Measurements from ENCODE around the gene HNRNPDL.
"Not testable (repeated sequence)": the region's sequence is repeated elsewhere in the genome, so short reads cannot be mapped to it uniquely, and the experiment has no call there.

HNRNPDL gene

DNA sequence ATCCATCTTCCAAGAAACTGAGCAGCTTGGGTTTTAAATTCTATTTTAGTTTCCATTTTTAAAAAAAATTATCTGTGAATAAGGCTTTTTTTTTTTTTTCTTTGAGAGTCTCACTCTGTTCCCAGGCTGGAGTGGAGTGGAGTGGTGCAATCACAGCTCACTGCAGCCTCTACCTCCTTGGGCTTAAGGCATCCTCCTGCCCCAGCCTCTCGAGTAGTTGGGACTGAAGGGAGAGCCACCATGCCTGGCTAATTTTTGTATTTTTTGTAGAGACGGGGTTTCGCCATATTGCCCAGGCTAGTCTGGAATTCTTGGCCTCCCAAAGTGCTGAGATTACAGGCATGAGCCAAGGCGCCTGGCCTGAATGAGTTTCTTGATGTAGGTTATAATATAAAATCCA is 1.6 kb upstream of the HNRNPDL start:
- DNase-seq: no peak

DNA sequence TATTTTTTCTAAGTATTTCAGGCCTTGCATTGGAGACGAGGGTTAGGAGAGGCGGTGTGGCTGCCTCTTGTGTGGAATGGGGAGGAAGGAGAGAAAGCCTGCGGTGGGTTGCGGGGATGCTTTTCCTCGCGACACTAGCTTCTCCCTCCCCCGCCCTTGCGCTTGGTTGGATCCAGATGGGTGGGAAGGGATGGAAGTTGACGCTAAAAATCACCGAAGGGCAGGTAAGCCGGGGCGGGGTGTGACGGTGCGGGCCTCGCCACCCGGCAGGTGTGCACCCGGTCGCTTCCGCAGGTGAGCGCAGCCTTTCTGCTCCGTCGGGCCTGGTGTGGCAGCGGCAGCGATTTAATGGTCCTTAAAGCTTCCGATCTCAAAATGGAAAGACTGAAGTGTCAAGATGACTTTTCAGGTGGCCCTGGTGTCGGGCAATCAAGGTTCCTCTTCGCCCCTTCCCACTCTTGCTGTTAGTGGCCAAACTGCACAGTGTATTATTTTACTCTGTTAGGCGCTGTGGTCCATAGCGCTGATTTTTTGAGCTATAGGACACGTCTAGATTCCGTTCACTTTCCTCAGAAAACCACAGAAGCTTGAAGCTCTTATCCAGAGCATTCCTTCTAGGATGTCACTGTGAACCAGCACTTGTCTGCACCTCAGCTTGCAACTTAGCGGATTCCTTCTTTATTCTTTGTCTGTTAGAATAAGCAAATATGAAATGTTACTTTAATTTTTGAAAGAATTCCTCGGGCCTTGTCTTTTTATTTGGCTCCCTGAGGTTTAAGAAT is 893 bp upstream of the HNRNPDL start:
- no peak for DNase-seq

DNA sequence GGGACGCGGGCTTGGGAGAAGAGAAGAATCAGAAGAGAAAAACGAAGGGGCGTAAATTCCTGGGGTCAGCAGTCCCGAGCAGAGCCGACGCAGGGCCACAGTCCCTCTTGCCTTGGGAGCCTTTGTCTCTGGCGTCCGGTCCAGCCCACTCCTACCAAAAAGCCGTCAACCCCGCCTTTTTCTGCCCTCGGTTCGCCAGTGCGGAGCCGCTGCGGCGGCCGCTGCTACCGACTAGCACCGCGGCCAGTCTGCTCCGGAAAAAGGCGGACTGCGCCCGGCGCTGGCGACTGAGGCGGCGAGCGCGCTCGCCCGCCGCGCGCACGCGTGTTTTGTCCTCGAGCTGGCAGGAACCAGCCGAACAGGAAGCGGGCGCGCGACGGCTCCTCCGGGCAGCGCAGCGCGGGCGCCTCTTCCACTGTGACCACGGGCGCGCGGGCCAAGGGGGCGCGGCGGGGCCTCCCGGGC is 502 bp downstream of the HNRNPDL start:
- peak; percentile 34 for DNase-seq

DNA sequence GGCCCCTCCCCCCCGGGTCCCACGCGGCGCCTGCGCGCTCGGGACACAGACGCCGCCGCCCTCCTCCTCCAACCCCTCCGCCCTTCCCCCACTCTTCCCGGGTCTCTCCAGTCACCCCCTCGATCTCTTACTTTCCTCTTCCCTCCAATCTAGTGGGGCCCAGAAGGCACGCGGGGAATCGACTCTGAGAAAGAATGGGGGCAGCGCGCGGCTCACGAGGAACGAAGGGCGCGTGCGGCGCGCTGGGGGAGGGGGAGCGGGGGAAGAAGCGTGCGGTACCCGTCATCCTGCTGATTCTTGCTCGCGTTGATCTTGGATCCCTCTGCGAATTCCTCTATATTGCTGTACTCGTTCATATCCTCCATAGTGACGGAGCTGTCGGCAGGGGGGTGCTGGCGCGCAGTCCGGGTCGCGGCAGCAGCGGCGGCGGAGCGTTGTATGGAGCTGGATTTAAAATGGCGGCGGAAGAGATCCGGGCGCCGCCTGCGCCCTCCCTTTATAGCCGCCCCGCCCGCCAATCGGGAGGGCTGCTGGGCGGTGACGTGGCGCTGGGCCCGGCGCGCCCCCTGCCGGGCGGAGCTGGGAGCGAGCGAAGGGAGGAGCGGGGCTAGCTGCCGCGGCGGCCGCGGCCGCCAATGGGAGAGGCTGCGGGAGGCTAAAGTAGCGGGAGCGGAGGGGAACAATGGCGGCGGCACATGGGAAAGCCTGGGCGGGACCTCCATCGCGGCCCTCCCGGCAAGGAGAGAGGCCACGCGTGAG is 1.1 kb downstream of the HNRNPDL start:
- peak; percentile 68 for DNase-seq

DNA sequence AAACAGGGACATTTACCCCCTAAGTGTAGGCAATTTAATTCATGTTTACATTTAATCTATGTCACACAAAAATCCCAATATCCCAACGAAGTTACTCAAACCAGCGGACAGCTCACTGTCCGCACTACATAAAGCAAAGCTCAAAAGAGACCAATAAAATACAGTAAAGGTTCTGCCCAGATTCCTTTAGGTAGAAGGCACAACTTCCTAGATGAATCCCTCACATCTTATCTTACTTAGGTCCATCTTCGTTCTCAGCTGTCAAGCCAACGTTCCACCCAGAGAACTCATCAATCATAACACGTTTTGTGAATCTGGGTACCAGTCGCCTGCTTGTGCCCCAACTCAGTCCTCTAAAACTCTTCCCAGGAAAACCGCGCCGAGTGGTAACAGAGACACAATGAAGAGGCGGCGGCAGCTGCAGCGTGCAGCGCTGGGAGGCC is 1.7 kb downstream of the HNRNPDL start:
- no peak for DNase-seq

DNA sequence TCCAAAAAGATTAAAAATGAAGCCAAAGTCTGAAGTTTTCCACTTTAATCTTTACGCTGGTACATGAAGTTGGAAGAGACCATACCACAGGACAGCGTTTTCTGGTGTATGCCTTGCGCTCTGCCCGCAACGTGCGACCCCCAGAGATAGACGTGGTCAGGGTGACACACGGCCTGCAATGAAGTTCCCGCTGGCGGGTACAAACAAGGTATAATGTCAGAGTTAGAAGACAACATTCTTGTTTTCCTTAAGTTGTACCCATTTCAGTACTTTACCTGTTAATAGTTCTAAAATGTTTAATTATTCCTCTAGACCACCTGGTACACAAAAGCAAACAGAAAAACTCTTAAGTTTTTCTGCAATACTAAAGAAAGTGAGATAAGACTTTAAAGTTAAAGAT is 4.8 kb downstream of the HNRNPDL start:
- DNase-seq: no peak

DNA sequence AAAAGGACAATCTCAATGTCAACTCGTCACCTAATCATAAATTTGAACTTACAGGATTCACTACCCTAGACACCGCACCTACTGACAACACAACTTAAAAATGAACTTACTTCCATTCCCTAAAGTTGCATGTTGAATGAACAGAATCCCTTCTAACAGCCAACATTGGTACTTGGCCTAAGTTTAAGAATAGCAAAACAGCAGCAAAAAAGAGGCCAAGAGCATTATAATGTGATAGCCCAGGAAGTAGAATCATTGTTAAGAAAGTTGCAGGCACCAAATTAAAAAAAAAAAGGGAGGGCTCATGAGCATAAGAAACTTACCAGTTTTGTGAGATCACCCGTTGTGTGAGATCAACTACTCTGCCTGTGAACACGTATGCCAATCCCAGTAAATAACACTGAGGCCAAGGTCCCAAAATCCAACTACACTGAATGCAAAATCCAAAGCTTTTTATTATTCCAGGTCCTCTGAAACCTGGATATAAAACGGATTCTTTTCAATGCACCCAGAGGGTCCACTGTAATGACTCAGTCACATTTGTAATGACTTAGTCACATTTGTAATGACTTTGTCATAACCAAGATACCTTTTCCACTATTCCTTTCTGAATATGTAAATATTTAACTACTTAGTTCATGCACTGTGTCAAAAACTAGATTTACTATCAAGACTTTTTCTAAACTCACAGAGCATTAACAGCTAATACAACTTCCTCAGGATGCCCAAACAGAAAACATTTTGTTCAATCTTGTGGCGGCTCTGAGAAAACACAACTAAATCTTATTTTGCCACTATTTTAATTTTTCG is 6.8 kb downstream of the HNRNPDL start:
- DNase-seq: no peak

DNA sequence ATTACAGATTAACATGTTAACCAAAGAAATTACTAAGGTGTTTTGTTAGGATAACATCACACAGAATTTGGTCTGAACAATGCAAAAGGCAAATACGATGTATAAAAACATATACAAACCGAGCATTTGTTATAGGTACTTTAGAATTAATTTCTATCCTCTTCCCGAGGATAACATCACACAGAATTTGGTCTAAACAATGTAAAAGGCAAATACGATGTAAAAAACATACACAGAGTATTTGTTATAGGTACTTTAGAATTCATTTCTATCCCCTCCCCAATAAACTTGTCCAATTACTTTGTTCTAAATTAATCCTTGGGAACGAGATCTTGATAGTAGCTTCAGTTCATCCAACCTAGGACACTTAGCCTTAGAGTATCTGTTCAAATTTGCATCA is 7.6 kb downstream of the HNRNPDL start:
- no peak for DNase-seq

DNA sequence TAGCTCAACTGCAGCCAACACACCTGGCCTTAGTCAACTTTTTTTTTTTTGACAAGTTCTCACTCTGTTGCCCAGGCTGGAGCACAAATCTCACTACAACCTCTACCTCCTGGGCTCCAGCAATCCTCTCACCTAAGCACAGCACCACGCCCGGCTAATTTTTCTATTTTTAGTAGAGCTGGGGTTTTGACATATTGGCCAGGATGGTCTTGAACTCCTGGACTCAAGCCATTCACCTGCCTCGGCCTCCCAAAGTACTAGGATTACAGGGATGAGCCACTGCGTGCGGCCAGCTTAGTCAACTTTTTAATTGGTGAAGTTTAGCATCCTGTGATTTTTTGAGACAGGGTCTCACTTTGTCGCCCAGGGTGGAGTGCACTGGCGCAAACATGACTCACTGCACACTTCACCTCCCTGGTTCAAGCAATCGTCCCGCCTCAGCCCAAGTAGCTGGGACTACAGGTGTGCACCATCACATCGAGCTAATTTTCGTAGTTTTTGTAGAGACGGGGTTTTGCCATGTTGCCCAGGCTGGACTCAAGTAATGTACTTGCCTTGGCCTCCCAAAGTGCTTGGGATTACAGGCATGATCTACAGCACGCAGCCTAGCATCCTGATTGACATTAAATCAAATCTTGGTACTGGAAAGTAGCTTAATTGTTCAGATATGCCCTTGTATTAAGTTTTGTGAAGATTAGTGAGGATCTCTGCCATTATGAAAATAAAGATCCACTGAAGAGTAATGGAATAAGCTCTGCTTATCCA is 8.3 kb downstream of the HNRNPDL start:
- DNase-seq: no peak

DNA sequence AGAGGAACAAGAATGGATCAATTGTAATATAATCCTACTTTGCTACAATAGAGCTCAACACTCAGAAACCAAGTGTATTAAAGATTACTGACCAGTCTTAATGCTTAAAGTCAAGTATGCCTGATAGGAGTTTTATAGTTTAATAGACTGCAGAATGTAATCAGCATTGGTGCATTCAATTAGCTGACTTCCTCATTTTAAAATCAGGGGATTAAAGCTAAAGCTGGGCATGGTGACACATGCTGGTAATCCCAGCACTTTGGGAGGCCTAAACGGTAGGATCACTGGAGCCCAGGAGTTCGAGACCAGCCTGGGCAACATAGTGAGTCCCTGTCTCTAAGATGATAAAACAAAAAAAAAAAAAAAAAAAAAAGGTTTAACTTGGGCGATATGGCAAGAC is 10.8 kb downstream of the HNRNPDL start:
- DNase-seq: no peak

DNA sequence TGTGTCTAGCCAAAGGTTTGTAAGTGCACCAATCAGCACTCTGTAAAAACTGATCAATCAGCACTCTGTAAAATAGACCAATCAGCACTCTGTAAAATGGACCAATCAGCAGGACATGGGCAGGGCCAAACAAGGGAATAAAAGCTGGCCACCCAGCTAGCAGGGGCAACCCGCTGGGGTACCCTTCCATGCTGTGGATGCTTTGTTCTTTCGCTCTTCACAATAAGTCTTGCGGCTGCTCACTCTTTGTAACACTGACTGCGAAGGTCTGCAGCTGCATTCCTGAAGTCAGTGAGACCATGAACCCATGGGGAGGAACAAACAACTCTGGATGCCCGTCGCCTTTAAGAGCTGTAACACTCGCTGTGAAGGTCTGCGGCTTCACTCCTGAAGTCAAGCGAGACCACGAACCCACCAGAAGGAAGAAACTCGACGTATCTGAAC is 14.3 kb downstream of the HNRNPDL start:
- DNase-seq: no peak

DNA sequence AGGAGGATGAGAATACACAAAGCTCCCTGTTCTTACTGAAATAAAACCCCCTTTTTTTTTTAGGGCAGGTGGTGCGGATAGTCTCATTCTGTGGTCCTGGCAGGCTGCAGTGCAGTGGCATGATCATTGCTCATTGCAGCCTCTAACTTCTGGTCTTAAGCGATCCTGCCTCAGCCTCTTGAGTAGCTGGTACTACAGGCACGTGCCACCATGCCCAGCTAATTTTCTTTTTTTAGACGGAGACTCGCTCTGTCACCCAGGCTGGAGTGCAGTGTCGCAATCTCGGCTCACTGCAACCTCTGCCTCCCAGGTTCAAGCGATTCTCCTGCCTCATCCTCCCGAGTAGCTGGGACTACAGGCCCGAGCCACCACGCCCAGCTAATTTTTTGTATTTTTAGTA is 15.2 kb downstream of the HNRNPDL start:
- DNase-seq: not testable (repeated sequence)

DNA sequence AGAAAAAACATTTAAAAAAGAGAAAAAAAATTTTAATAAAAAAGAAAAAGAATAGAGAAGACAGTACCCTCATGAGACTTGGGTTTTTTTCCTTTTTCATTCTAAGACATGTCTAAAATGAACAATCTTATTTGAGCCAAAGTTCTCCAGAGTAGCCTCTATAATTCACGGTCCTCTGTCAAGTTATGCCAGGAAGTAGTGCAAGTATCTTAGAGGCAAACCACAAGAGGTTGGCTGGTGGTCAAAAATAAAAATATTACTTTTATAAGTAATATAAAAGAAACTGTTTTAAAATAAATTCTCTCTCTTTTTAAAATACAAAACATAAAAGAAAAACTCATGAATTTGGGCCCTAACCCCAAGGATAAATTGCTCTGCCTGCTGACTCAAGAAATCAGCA is 26.5 kb downstream of the HNRNPDL start:
- no peak for DNase-seq

DNA sequence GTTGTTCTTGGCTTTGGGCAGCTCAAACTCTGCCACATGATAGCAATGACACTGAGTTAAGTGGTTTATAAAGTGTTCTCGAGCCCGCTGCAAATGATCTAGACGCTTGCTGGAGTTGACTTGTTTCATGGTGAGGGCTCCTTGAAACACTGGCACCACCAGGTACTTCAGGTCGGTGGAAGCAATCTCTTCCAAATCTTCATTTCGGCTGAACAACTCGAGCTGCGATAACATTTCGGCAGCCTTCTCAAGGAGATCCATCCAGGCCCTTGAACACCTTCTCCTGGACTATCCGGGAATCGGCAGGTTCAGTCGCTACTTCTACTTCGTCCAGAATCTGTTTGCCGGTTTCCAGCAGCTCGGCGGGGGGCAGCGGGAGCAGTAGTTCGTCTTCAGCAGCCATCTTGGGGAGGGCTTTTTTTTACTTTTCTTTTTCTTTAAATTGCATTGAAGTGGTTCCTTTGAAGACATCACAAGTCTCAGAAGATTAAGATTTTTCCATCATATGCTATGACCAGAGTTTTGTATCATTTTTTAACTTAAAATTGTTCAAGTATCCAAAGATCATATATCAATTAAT is 28.0 kb downstream of the HNRNPDL start:
- no peak for DNase-seq

DNA sequence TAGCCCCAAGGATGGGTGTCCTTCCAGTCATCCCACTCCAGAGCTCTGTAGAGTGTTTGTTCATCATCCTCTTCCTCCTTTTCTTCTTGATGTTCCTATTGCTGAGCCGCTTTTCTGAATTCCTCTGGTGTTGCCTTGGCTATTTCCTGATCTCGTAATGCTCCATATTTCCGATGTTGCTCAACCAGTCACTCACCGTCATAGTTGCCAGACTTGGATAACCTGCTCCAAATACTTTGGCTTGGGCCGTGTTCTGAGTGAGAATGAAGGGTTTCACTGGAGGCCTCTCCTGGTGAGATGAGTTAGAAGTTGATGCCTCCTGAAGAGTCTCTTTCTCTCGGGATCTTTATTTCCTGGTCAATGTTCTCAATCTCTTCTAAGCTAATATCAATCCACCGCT is 28.7 kb downstream of the HNRNPDL start:
- DNase-seq: no peak

DNA sequence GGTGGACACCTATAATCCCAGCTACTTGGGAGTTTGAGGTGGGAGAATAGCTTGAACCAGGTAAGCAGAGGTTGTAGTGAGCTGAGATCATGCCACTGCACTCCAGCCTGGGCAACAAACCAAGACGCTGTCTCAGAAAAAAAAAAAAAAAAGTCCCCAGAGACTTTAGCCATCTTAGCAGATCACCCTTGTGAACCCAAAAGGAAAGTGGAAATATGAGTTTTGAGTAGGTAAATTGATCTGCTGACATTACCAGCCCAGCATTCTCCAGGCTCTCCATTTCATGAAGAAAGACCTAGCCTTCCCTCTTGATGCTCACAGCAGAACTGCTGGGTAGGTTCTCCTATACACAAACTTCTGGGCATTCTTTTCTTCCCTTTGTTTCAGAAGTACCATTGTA is 32.0 kb downstream of the HNRNPDL start:
- no peak for DNase-seq

DNA sequence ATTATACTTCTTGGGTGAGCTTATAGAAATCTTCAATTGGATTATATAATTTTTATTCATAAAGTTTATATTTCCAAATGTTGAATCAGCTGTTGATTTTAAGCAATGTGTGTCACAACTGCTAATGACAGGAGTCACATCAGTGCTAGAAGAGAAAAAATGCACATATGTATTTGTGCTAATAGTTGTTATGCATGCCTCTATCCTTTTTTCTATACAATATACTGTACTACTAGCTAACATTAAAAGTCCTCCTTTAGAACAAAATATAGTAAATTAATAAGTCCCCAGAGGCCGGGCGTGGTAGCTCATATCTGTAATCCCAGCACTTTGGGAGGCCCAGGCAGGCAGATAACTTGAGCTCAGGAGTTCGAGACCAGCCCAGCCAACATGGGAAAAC is 32.7 kb downstream of the HNRNPDL start:
- DNase-seq: no peak

DNA sequence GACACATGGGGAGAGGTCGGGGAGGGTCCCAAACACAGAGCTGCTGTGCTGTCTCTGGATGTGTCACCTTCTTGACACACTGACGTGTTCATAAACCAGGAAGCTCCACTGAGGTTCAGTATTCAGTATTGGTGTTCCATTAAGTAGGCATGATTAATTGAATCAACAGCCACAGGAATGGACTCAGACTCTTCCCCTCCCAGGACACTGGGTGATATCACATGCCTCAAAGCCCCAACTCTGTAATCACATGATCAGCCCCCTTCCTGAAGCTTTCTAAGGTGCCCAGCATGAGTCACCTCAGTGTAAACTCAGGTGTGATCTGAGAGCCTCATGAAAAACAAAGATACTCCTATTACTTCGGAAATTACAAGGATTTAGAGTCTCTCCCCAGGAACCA is 35.4 kb downstream of the HNRNPDL start:
- no peak for DNase-seq

DNA sequence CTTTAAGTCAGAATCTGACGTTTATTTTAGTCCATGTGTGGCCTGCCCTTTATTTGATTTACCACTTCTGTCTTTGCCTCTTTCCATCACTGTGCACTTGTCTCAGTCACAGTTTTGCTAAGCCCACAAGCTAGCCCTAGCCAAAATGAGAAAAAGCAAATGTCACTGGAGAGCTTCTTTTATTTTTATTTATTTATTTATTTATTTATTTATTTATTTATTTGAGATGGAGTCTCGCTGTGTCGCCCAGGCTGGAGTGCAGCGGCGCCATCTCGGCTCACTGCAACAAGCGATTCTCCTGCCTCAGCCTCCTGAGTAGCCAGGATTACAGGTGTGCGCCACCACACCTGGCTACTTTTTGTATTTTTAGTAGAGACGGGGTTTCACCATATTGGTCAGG is 40.2 kb downstream of the HNRNPDL start:
- DNase-seq: not testable (repeated sequence)

DNA sequence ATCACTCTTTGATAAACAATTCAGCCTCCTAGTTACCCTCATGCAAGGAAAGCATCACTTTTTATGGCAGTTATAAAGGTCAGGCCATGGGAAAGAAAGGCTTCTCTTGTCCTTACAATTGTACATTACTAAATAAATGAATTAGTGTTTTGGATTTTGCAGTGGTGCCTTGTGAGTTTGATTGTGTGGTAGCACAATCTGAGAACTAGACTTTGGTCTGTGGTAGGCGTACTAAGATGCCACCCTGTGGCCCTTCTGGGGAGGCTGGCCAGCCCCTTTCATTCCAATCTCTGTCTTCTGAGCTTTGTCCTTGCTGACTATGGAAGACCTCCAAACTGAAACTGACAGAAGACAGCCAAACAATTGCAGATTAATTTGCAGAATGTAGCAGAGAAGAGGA is 41.9 kb downstream of the HNRNPDL start:
- no peak for DNase-seq

DNA sequence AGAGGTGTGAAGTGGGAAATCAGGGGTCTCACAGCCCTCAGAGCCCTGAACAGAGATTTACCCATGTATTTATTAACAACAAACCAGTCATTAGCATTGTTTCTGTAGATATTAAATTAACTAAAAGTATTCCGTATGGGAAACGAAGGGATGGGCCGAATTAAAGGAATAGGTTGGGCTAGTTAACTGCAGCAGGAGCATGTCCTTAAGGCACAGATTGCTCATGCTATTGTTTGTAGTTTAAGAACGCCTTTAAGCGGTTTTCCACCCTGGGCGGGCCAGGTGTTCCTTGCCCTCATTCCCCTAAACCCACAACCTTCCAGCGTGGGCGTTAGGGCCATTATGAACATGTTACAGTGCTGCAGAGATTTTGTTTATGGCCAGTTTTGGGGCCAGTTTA is 44.0 kb downstream of the HNRNPDL start:
- DNase-seq: not testable (repeated sequence)

DNA sequence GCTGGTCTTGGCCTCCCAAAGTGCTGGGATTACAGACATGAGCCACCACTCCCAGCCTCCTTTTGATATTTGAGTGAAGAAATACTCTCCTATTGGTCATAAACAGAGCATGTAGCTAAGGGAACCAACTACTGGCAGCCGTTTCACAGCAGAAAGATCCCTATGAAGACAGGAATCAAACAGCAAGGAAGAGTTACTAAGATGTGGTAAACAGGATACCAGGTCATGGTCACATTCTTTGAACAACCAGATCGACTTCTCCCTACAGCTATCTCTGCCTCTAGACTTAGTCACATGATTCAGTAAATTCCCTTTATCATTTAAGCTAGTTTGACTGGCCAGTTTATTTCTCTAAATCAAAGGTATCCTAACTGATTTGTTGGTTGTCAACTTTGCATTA is 47.5 kb downstream of the HNRNPDL start:
- DNase-seq: no peak

Measured in GF-D8 (cell line).